Right lobe of liver (tissue), 4 donors: ENCODE measurements around the gene DDX55.

Source experiments
- POLR2A ChIP-seq: fragments of 450-650 bp; IDR thresholded peaks from one replicate; pipeline ENCODE4 v1.6.1; 2017; ENCODE audit warnings: antibody characterized with exemption, mild to moderate bottlenecking
- TF ChIP-seq, protein P1 (sequence below), 4 donors: fragments of 200-600 bp in 3 of 4; fragments of 450-650 bp in 1 of 4; IDR thresholded peaks; one replicate each; pipeline versions ENCODE4 v1.5.1 to v1.8.0; 2016 to 2022; ENCODE audit warnings: antibody characterized with exemption in 4 of 4, mild to moderate bottlenecking in 2 of 4
- donor health status: DM: no; HTN: no; CAD: no.
- donor health status: DM: no; HTN: no; CAD: no.
- donor health status: DM: no; HTN: yes; CAD: no.

DNA sequence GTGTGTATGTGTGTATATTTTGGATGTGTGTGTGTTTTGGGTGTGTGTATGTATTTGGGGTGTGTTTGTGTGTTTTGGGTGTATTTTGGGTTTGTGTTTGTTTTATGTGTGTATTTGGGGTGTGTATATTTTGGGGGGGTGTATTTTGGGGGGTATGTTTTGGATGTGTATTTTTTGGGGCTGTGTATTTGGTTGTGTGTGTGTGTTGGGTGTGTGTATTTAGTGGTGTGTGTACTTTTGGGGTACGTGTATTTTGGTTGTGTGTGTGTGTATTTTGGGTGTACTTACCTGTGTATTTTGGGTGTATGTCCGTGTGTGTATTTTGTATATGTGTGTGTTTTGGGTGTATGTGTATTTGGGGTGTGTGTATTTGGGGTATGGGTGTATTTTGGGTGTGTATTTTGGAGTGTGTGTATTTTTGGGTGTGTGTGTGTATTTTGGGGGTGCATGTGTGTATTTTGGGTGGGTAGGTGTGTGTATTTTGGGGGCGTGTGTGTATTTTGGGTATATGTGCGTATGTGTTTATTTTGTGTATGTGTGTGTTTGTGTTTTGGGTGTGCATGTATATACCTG lies 52.3 kb downstream of the DDX55 start:
- TF ChIP-seq, protein P1, sequence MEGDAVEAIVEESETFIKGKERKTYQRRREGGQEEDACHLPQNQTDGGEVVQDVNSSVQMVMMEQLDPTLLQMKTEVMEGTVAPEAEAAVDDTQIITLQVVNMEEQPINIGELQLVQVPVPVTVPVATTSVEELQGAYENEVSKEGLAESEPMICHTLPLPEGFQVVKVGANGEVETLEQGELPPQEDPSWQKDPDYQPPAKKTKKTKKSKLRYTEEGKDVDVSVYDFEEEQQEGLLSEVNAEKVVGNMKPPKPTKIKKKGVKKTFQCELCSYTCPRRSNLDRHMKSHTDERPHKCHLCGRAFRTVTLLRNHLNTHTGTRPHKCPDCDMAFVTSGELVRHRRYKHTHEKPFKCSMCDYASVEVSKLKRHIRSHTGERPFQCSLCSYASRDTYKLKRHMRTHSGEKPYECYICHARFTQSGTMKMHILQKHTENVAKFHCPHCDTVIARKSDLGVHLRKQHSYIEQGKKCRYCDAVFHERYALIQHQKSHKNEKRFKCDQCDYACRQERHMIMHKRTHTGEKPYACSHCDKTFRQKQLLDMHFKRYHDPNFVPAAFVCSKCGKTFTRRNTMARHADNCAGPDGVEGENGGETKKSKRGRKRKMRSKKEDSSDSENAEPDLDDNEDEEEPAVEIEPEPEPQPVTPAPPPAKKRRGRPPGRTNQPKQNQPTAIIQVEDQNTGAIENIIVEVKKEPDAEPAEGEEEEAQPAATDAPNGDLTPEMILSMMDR (IDR thresholded peaks at IDR 0.05), result no peak
- TF ChIP-seq POLR2A, result no peak
